Upper lobe of left lung (tissue), 6 donors: ENCODE results near the gene LMO7. TPM values are rescaled to one million over a fixed set of nuclear protein-coding genes. Genes with fewer than 3 reads are reported as not detected.

Experiments
- ATAC-seq, 2 donors: fragments of 200-7000 bp; cut with Tn5 transposase; one replicate each; pipeline ENCODE4 v1.9.1; 2022; ENCODE audit warnings: mild to moderate bottlenecking in 2 of 2, moderate library complexity in 2 of 2; ENCODE audit not compliant: low FRiP score in 2 of 2
- DNase-seq, 2 donors: peaks; one replicate each; pipeline ENCODE4 v3.0.0-alpha.2; 2019 to 2020
- H3K27ac ChIP-seq, 4 donors: fragments of 200-600 bp; sonication (generic); one replicate each; pipeline ENCODE4 v1.5.1; 2016 to 2019
- H3K27me3 ChIP-seq, 4 donors: fragments of 200-600 bp; sonication (generic); one replicate each; pipeline ENCODE4 v1.5.1; 2017 to 2019
- H3K36me3 ChIP-seq, 4 donors: fragments of 200-600 bp; sonication (generic); one replicate each; pipeline ENCODE4 v1.5.1; 2016 to 2019
- H3K4me1 ChIP-seq, 4 donors: fragments of 200-600 bp; sonication (generic); one replicate each; pipeline ENCODE4 v1.5.1; 2018 to 2019
- H3K4me3 ChIP-seq, 4 donors: fragments of 200-600 bp; sonication (generic); one replicate each; pipeline ENCODE4 v1.5.1; 2017 to 2019; ENCODE audit warnings: mild to moderate bottlenecking in 2 of 4, moderate library complexity in 1 of 4
- H3K9me3 ChIP-seq, 4 donors: fragments of 200-600 bp; sonication (generic); one replicate each; pipeline ENCODE4 v1.5.1; 2018 to 2019
- CTCF ChIP-seq, 6 experiments: fragments of 450-650 bp in 4 of 6; fragments of 200-600 bp in 2 of 6; sonication (generic) in 2 of 6; IDR thresholded peaks; one replicate each; pipeline ENCODE4 v1.5.1; 2016 to 2019; ENCODE audit warnings: antibody characterized with exemption in 6 of 6
- EP300 ChIP-seq, 4 donors: sonication (generic); formaldehyde crosslinking; IDR thresholded peaks; one replicate each; pipeline ENCODE4 v1.5.1; 2017; ENCODE audit warnings: antibody characterized with exemption in 4 of 4, control low read depth in 2 of 4
- POLR2A ChIP-seq, 4 donors: fragments of 450-650 bp; IDR thresholded peaks; one replicate each; pipeline ENCODE4 v1.5.1; 2016 to 2017; ENCODE audit warnings: antibody characterized with exemption in 4 of 4, mild to moderate bottlenecking in 2 of 4
- POLR2AphosphoS5 ChIP-seq, 2 donors: sonication (generic); formaldehyde crosslinking; IDR thresholded peaks; one replicate each; pipeline ENCODE4 v1.5.1; 2017; ENCODE audit warnings: antibody characterized with exemption in 2 of 2
- WGBS, 2 donors: methylation state at CpG; one replicate each; pipeline ENCODE4 v1.1.5; 2017 to 2018; 5-methylcytosine and 5-hydroxymethylcytosine counted together
- total RNA-seq, 6 donors: library from RNA; depleted of rRNA in 4 of 6; stranded (reverse); fragments of >200 nt in 4 of 6; gene quantifications; one replicate each; pipeline versions ENCODE4 v1.1.0 to v1.2.1, GENCODE V29; 2016 to 2021
- donor health status: DM: no; HTN: no; CAD: no; lungs with moderate emphysema.
- donor health status: DM: no; HTN: yes; CAD: no; lungs with severe emphysema.

The LMO7 gene
- total RNA-seq, 6 donors from 2014 or later: 327 to 1,155 (median 811) TPM

GRCh38 chr13:75651013-75651412, 14.9 kb downstream of the LMO7 start:
- no peak overlapping the region for H3K4me3 ChIP-seq
- no peak for DNase-seq
- no peak for ATAC-seq
- 95 to 98% methylated on average over 2 of the region's 2 CpGs for WGBS, 2 donors
- TF ChIP-seq POLR2AphosphoS5 (IDR thresholded peaks at IDR 0.05): no peak
- no peak for TF ChIP-seq EP300 (IDR thresholded peaks at IDR 0.05)
- H3K27ac ChIP-seq: no peak overlapping the region
- no peaks in the 10 kb centered on the region for H3K9me3 ChIP-seq
- H3K4me1 ChIP-seq: no peaks in the 10 kb centered on the region
- H3K36me3 ChIP-seq: no peaks in the 10 kb centered on the region
- no peaks in the 10 kb centered on the region for H3K27me3 ChIP-seq

GRCh38 chr13:75652726-75653125, 16.6 kb downstream of the LMO7 start:
- Histone ChIP-seq H3K4me1 (no peaks in the 10 kb centered on the region), H3K36me3 (no peaks in the 10 kb centered on the region), H3K27ac (no peak overlapping the region), H3K4me3 (no peak overlapping the region), H3K27me3 (no peaks in the 10 kb centered on the region), H3K9me3 (no peaks in the 10 kb centered on the region)
- WGBS, 2 donors: 91 to 95% methylated on average over 2 of the region's 2 CpGs
- ATAC-seq: no peak
- no peak for DNase-seq
- TF ChIP-seq POLR2AphosphoS5 (IDR thresholded peaks at IDR 0.05) (no peak), EP300 (IDR thresholded peaks at IDR 0.05) (no peak), CTCF (IDR thresholded peaks at IDR 0.05) (no peak), POLR2A (IDR thresholded peaks at IDR 0.05) (no peak)

GRCh38 chr13:75656425-75656989, 20.4 kb downstream of the LMO7 start:
- TF ChIP-seq POLR2A (IDR thresholded peaks at IDR 0.05): no peak
- no peak for TF ChIP-seq CTCF (IDR thresholded peaks at IDR 0.05)
- TF ChIP-seq POLR2AphosphoS5 (IDR thresholded peaks at IDR 0.05): no peak
- TF ChIP-seq EP300 (IDR thresholded peaks at IDR 0.05): no peak
- H3K4me3 ChIP-seq: no peak overlapping the region
- no peak for DNase-seq
- no peaks in the 10 kb centered on the region for H3K4me1 ChIP-seq
- H3K36me3 ChIP-seq: no peaks in the 10 kb centered on the region
- peak in 1 of 2 donors; percentile 23 for ATAC-seq
- H3K27me3 ChIP-seq: no peaks in the 10 kb centered on the region
- H3K27ac ChIP-seq: no peak overlapping the region
- no peaks in the 10 kb centered on the region for H3K9me3 ChIP-seq
- 97 to 98% methylated on average over 3 of the region's 3 CpGs for WGBS, 2 donors

- WGBS, 2 donors: 88 to 100% methylated on average over 1 of the region's 1 CpG
- no peak for TF ChIP-seq EP300 (IDR thresholded peaks at IDR 0.05)
- Histone ChIP-seq H3K27ac (no peak overlapping the region), H3K27me3 (no peaks in the 10 kb centered on the region), H3K36me3 (no peaks in the 10 kb centered on the region), H3K4me1 (no peaks in the 10 kb centered on the region), H3K9me3 (no peaks in the 10 kb centered on the region), H3K4me3 (no peak overlapping the region)
- ATAC-seq (no peak), DNase-seq (no peak)
Measured at GRCh38 chr13:75657111-75657510, 21.0 kb downstream of the LMO7 start.

GRCh38 chr13:75660694-75661093, 24.6 kb downstream of the LMO7 start:
- 88 to 96% methylated on average over 3 of the region's 3 CpGs for WGBS, 2 donors
- H3K4me1 ChIP-seq: no peaks in the 10 kb centered on the region
- TF ChIP-seq POLR2AphosphoS5 (IDR thresholded peaks at IDR 0.05): no peak
- TF ChIP-seq EP300 (IDR thresholded peaks at IDR 0.05): no peak
- no peak for TF ChIP-seq POLR2A (IDR thresholded peaks at IDR 0.05)
- TF ChIP-seq CTCF (IDR thresholded peaks at IDR 0.05): no peak
- ATAC-seq (no peak), DNase-seq (no peak)
- no peaks in the 10 kb centered on the region for H3K36me3 ChIP-seq
- no peak overlapping the region for H3K4me3 ChIP-seq
- H3K9me3 ChIP-seq: no peaks in the 10 kb centered on the region
- no peak overlapping the region for H3K27ac ChIP-seq
- no peaks in the 10 kb centered on the region for H3K27me3 ChIP-seq

GRCh38 chr13:75661443-75661842, 25.3 kb downstream of the LMO7 start:
- H3K27me3 ChIP-seq: no peaks in the 10 kb centered on the region
- ATAC-seq (no peak), DNase-seq (no peak)
- no peaks in the 10 kb centered on the region for H3K4me1 ChIP-seq
- no peak overlapping the region for H3K27ac ChIP-seq
- TF ChIP-seq POLR2AphosphoS5 (IDR thresholded peaks at IDR 0.05): no peak
- TF ChIP-seq CTCF (IDR thresholded peaks at IDR 0.05): no peak
- TF ChIP-seq EP300 (IDR thresholded peaks at IDR 0.05): no peak
- no peak for TF ChIP-seq POLR2A (IDR thresholded peaks at IDR 0.05)
- H3K4me3 ChIP-seq: no peak overlapping the region
- 86 to 94% methylated on average over 4 of the region's 4 CpGs for WGBS, 2 donors
- H3K9me3 ChIP-seq: no peaks in the 10 kb centered on the region
- H3K36me3 ChIP-seq: no peaks in the 10 kb centered on the region
